RWPE2 (cell line): ENCODE data around the gene ROBO2.

Experiments
- ATAC-seq: fragments of 200-7000 bp; cut with Tn5 transposase; 3 replicates; pipeline ENCODE4 v1.9.1; 2021; ENCODE audit warnings: low read depth
- DNase-seq: peaks from one replicate; pipeline ENCODE4 v3.0.0-alpha.2; 2020; ENCODE audit warnings: low spot score
- H3K27ac ChIP-seq: fragments of 450-650 bp; 2 replicates; pipeline ENCODE4 v1.5.1; 2017; ENCODE audit warnings: mild to moderate bottlenecking; ENCODE audit not compliant: poor library complexity, severe bottlenecking
- H3K27me3 ChIP-seq: fragments of 250-450 bp; sonication (Bioruptor Pico); 2 replicates; pipeline ENCODE4 v1.5.1; 2021; ENCODE audit warnings: mild to moderate bottlenecking, moderate library complexity; ENCODE audit not compliant: insufficient read depth, poor library complexity, severe bottlenecking
- H3K36me3 ChIP-seq: fragments of 250-450 bp; sonication (Bioruptor Pico); 2 replicates; pipeline ENCODE4 v1.5.1; 2020; ENCODE audit warnings: low read depth, mild to moderate bottlenecking, moderate library complexity
- H3K4me1 ChIP-seq: fragments of 250-450 bp; sonication (Bioruptor Pico); 2 replicates; pipeline ENCODE4 v1.5.1; 2021; ENCODE audit warnings: mild to moderate bottlenecking, moderate library complexity; ENCODE audit not compliant: insufficient read depth, poor library complexity, severe bottlenecking
- H3K4me3 ChIP-seq: fragments of 250-450 bp; sonication (Bioruptor Pico); 2 replicates; pipeline ENCODE4 v1.5.1; 2021; ENCODE audit warnings: mild to moderate bottlenecking, moderate library complexity; ENCODE audit not compliant: severe bottlenecking
- H3K9me3 ChIP-seq: fragments of 250-450 bp; sonication (Bioruptor Pico); 2 replicates; pipeline ENCODE4 v1.5.1; 2021; ENCODE audit warnings: mild to moderate bottlenecking, moderate library complexity; ENCODE audit not compliant: severe bottlenecking
- TF ChIP-seq, protein P1 (sequence below): fragments of 450-650 bp; IDR thresholded peaks from one replicate; pipeline ENCODE4 v1.5.1; 2017; ENCODE audit warnings: mild to moderate bottlenecking, moderate library complexity; ENCODE audit not compliant: poor library complexity, severe bottlenecking

Gene ROBO2

DNA sequence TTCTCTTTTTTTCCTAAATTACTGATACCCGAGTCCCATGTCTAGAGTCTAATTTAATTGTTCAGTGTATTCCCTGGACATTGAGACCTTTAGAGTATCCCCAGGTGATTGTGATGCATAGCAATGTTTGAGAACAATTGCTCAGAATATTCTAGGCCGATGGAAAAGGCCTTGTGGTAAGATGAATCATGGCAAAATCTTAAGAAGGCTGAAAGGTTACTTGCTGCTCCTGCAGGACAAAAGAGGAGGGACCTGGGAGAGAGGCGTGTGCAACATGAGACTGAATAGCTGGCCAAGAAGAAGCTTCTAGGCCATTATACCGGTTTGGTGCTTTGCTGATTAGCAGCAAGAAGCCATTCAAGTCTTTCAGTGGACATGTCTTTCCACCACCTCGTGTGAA, 256.6 kb downstream of the ROBO2 start:
- no peak overlapping the region for H3K4me3 ChIP-seq
- H3K9me3 ChIP-seq = no peaks in the 10 kb centered on the region
- no peaks in the 10 kb centered on the region for H3K4me1 ChIP-seq
- no peak overlapping the region for H3K27ac ChIP-seq
- DNase-seq (no peak), ATAC-seq (peak; percentile 51; the same call in 2 of the 3 replicates)
- TF ChIP-seq, protein P1, sequence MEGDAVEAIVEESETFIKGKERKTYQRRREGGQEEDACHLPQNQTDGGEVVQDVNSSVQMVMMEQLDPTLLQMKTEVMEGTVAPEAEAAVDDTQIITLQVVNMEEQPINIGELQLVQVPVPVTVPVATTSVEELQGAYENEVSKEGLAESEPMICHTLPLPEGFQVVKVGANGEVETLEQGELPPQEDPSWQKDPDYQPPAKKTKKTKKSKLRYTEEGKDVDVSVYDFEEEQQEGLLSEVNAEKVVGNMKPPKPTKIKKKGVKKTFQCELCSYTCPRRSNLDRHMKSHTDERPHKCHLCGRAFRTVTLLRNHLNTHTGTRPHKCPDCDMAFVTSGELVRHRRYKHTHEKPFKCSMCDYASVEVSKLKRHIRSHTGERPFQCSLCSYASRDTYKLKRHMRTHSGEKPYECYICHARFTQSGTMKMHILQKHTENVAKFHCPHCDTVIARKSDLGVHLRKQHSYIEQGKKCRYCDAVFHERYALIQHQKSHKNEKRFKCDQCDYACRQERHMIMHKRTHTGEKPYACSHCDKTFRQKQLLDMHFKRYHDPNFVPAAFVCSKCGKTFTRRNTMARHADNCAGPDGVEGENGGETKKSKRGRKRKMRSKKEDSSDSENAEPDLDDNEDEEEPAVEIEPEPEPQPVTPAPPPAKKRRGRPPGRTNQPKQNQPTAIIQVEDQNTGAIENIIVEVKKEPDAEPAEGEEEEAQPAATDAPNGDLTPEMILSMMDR = no peak
- no peaks in the 10 kb centered on the region for H3K36me3 ChIP-seq
- H3K27me3 ChIP-seq = no peaks in the 10 kb centered on the region

- DNase-seq (no peak), ATAC-seq (no peak)
- Histone ChIP-seq H3K9me3 (no peaks in the 10 kb centered on the region), H3K4me3 (no peak overlapping the region), H3K27ac (no peak overlapping the region), H3K4me1 (no peaks in the 10 kb centered on the region), H3K27me3 (no peaks in the 10 kb centered on the region), H3K36me3 (no peaks in the 10 kb centered on the region)
- TF ChIP-seq, protein P1 = no peak
Measured at GRCh38 chr3:77298417-77298816, 258.5 kb downstream of the ROBO2 start.

DNA sequence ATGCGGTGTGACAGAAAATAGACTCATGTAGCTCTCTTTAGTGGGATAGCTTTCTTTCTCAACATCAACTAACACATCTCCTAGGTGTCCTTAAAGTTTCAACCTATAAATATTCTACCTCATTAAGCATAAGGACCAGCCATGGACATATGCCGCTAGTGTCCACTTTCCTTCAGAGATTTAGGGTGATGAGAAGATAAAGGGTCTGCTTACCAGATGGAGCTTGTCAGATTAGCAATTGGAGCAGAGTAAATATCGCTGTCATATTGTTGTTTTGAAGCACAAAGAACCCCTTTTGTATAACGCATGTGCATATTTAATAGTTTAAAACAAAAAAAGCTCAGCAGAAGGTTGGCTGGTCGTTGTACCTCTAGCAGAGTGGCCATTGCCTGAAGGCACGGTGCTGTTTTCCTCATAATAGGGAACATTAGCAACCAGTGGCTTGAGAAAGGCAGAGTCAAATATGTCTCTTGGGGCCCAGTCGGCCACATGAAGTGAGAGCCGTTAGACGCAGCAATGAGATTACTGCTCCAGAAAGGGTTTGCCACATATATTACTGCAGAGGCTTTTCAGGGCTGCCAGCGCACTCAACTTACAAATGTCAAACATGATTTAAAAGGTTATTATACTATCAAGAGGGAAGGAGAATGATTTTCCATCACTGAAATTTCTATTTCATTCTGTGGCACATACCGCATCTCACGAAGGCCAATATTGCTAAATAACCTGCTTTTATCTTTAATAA, 264.2 kb downstream of the ROBO2 start:
- no peak for ATAC-seq
- TF ChIP-seq, protein P1 = no peak
- H3K27ac ChIP-seq = no peak overlapping the region
- no peak overlapping the region for H3K4me3 ChIP-seq
- H3K9me3 ChIP-seq = no peaks in the 10 kb centered on the region
- DNase-seq = no peak
- H3K4me1 ChIP-seq = no peaks in the 10 kb centered on the region
- no peaks in the 10 kb centered on the region for H3K36me3 ChIP-seq
- H3K27me3 ChIP-seq = no peaks in the 10 kb centered on the region

DNA sequence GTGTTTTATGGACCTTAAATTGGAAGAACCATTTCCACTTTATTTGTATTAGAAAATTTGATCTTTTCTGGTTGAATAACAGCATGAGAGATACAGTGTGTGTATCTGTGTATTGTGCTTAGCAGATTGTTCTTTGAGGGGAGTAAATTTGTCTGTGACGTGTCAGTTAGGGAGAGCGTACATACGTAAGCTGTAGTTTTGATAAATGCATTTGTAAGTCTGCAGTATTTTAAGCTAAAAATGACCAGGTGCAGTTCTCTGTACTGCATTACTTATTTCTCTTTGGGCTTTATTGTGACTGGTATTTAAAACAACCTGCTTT, 264.8 kb downstream of the ROBO2 start:
- no peak overlapping the region for H3K4me3 ChIP-seq
- H3K36me3 ChIP-seq = no peaks in the 10 kb centered on the region
- H3K27me3 ChIP-seq = no peaks in the 10 kb centered on the region
- ATAC-seq (no peak), DNase-seq (no peak)
- TF ChIP-seq, protein P1 = no peak
- no peaks in the 10 kb centered on the region for H3K4me1 ChIP-seq
- H3K9me3 ChIP-seq = no peaks in the 10 kb centered on the region
- H3K27ac ChIP-seq = no peak overlapping the region

DNA sequence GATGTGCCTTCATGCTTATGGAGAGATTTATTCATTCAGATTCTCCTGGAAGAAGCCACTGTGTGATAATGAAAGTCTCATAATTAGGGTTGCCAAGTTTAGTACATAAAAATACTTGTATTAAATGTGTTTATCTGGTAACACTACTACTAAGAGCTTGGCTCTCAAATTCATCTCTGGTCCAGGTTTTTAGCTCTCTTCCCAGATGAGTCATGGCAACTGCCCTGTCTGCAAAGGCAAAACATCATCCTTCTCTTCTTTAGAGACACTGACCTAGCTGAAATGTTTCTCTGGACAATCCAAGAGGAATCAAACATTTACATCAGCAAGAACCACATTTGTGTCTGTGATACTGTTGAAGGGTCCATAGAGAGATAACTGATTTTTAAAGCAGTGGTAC, 269.6 kb downstream of the ROBO2 start:
- Histone ChIP-seq H3K27ac (no peak overlapping the region), H3K4me3 (no peak overlapping the region), H3K36me3 (no peaks in the 10 kb centered on the region), H3K27me3 (no peaks in the 10 kb centered on the region), H3K9me3 (peaks cover 2% of the 10 kb centered on the region), H3K4me1 (no peaks in the 10 kb centered on the region)
- TF ChIP-seq, protein P1 = no peak
- ATAC-seq = no peak
- no peak for DNase-seq
